HG03342 (cell line): ENCODE measurements around the gene COL6A3.

Source experiments
- ATAC-seq: cut with Tn5 transposase; IDR thresholded peaks from one replicate; pipeline ENCODE4 v1.9.1; 2021; ENCODE audit warnings: mild to moderate bottlenecking, moderate library complexity; ENCODE audit not compliant: unreplicated experiment

COL6A3 gene

GRCh38 chr2:237441605-237442274, 27.8 kb upstream of the COL6A3 start:
- ATAC-seq, result no peak

- no peak for ATAC-seq
Measured at GRCh38 chr2:237440819-237441281, 26.9 kb upstream of the COL6A3 start.

- ATAC-seq, result no peak
Measured at GRCh38 chr2:237438080-237438940, 24.3 kb upstream of the COL6A3 start.

GRCh38 chr2:237437566-237437965, 23.6 kb upstream of the COL6A3 start:
- no peak for ATAC-seq

- no peak for ATAC-seq
Measured at GRCh38 chr2:237435844-237436587, 22.1 kb upstream of the COL6A3 start.

- no peak for ATAC-seq
Measured at GRCh38 chr2:237434866-237435311, 20.9 kb upstream of the COL6A3 start.

GRCh38 chr2:237433920-237434676, 20.1 kb upstream of the COL6A3 start:
- no peak for ATAC-seq

- ATAC-seq, result no peak
Measured at GRCh38 chr2:237432484-237433092, 18.6 kb upstream of the COL6A3 start.

- ATAC-seq, result no peak
Measured at GRCh38 chr2:237431837-237432236, 17.9 kb upstream of the COL6A3 start.

GRCh38 chr2:237431372-237431771, 17.4 kb upstream of the COL6A3 start:
- no peak for ATAC-seq

GRCh38 chr2:237430861-237431260, 16.9 kb upstream of the COL6A3 start:
- no peak for ATAC-seq

GRCh38 chr2:237429753-237430152, 15.8 kb upstream of the COL6A3 start:
- ATAC-seq, result no peak

- ATAC-seq, result no peak
Measured at GRCh38 chr2:237427769-237428506, 14.0 kb upstream of the COL6A3 start.

- no peak for ATAC-seq
Measured at GRCh38 chr2:237426517-237426916, 12.6 kb upstream of the COL6A3 start.

- no peak for ATAC-seq
Measured at GRCh38 chr2:237425320-237425719, 11.4 kb upstream of the COL6A3 start.

- no peak for ATAC-seq
Measured at GRCh38 chr2:237424544-237424943, 10.6 kb upstream of the COL6A3 start.

GRCh38 chr2:237423891-237424290, 9.9 kb upstream of the COL6A3 start:
- ATAC-seq, result no peak

GRCh38 chr2:237422309-237422708, 8.3 kb upstream of the COL6A3 start:
- no peak for ATAC-seq

- peak; percentile 48 for ATAC-seq
Measured at GRCh38 chr2:237421542-237422116, 7.7 kb upstream of the COL6A3 start.
